Right lobe of liver (tissue), 4 donors: ENCODE measurements around the gene F2R.

Experiments
- CTCF ChIP-seq, 4 donors: fragments of 200-600 bp in 3 of 4; fragments of 450-650 bp in 1 of 4; IDR thresholded peaks; one replicate each; pipeline versions ENCODE4 v1.5.1 to v1.8.0; 2016 to 2022; ENCODE audit warnings: antibody characterized with exemption in 4 of 4, mild to moderate bottlenecking in 2 of 4
- POLR2A ChIP-seq: fragments of 450-650 bp; IDR thresholded peaks from one replicate; pipeline ENCODE4 v1.6.1; 2017; ENCODE audit warnings: antibody characterized with exemption, mild to moderate bottlenecking
- donor health status: DM: no; HTN: no; CAD: no.
- donor health status: DM: no; HTN: no; CAD: no.
- donor health status: DM: no; HTN: yes; CAD: no.

- TF ChIP-seq CTCF (IDR thresholded peaks at IDR 0.05) (no peak), POLR2A (no peak)
Measured at GRCh38 chr5:76718381-76718832, 2.5 kb downstream of the F2R start.
